ENCODE results near the gene SPANXB1.
"Not testable (repeated sequence)": the region's sequence is repeated elsewhere in the genome, so short reads cannot be mapped to it uniquely, and the experiment has no call there.

GRCh38 chrX:141044246-141044645 lies 41.9 kb downstream of the SPANXB1 start:
- not testable (repeated sequence) for TF ChIP-seq CTCF, EZH2phosphoT487 (IDR thresholded peaks at IDR 0.05)

Measured in neural progenitor cell (in vitro differentiated cells).